ENCODE data around the gene JHY. TPM values are rescaled to one million over a fixed set of nuclear protein-coding genes. Genes with fewer than 3 reads are reported as not detected.
"Not testable (repeated sequence)": the region's sequence is repeated elsewhere in the genome, so short reads cannot be mapped to it uniquely, and the experiment has no call there.

The JHY gene
- polyA plus RNA-seq, 1 of the 3 experiments (the other 2 are of a cell fraction) = 2.9 TPM

DNA sequence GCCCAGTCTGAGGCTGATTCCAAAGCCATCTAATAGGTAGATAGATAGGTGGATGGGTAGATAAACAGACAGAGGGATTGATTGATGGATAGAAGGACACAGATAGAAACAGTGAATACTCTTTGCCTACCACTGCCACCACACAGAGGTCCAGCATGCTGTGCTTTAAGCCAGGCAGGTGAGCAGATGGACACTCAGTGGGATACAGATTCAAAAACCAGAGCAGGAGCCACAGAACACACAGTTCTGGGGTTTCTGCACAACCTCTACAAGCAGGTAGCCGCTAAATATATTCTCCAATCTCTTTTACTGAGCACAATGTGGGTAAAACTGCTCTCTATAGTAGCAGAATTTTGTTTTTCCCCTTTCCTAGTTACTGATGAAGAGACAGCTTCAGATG is 20.5 kb upstream of the JHY start:
- no peak overlapping the region for H2AFZ ChIP-seq (ENCODE audit: low read depth)
- H3K36me3 ChIP-seq (replicated peaks in 1 of 2; ENCODE audit: control insufficient read depth in 1 of 2, insufficient read depth in 2 of 2, low read length in 1 of 2) = no peaks in the 10 kb centered on the region
- no peak overlapping the region for H3K4me3 ChIP-seq (ENCODE audit: low read depth in 2 of 2, low read length in 1 of 2)
- H3F3A ChIP-seq (replicated peaks; ENCODE audit: insufficient read depth) = peaks cover 2% of the 10 kb centered on the region
- CTCF ChIA-PET = interaction anchor here (1.5 to 22.4 kb wide), 9 partner anchors 8 to 281 kb away, joined by 3 to 409 read pairs (median 20); no protein-coding TSS in a partner anchor
- no peaks in the 10 kb centered on the region for H3K9me3 ChIP-seq
- H3K79me2 ChIP-seq (ENCODE audit: insufficient read depth) = no peaks in the 10 kb centered on the region
- H3K27me3 ChIP-seq (ENCODE audit: insufficient read depth) = no peaks in the 10 kb centered on the region
- POLR2A ChIA-PET = no interaction called here
- TF ChIP-seq ELF1 (IDR thresholded peaks at IDR 0.05) = no peak
- TF ChIP-seq, protein P1, sequence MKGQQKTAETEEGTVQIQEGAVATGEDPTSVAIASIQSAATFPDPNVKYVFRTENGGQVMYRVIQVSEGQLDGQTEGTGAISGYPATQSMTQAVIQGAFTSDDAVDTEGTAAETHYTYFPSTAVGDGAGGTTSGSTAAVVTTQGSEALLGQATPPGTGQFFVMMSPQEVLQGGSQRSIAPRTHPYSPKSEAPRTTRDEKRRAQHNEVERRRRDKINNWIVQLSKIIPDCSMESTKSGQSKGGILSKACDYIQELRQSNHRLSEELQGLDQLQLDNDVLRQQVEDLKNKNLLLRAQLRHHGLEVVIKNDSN (IDR thresholded peaks at IDR 0.05; ENCODE audit: borderline replicate concordance, low read depth) = no peak
- TF ChIP-seq MXI1 (IDR thresholded peaks at IDR 0.05; ENCODE audit: low read depth, low read length) = no peak
- TF ChIP-seq FOXJ3 (CRISPR knock-in tag; IDR thresholded peaks at IDR 0.05) = no peak
- TF ChIP-seq POLR2AphosphoS5 (IDR thresholded peaks at IDR 0.05; ENCODE audit: low read depth, low read length) = no peak
- no peak for TF ChIP-seq ZBTB33 (IDR thresholded peaks at IDR 0.05; ENCODE audit: borderline replicate concordance, low read depth)
- no peak for TF ChIP-seq GATA2 (CRISPR knock-in tag; IDR thresholded peaks at IDR 0.05)
- no peak for TF ChIP-seq RAD21 (IDR thresholded peaks at IDR 0.05; ENCODE audit: low read length)
- no peak for TF ChIP-seq SMC3 (IDR thresholded peaks at IDR 0.05; ENCODE audit: low read depth, low read length)
- TF ChIP-seq MEF2A (IDR thresholded peaks at IDR 0.05; ENCODE audit: borderline replicate concordance, low read depth) = no peak
- TF ChIP-seq CHD2 (IDR thresholded peaks at IDR 0.05; ENCODE audit: low read length, partially characterized antibody) = no peak
- no peak for TF ChIP-seq TEAD4 (IDR thresholded peaks at IDR 0.05; ENCODE audit: borderline replicate concordance, insufficient read depth)
- TF ChIP-seq EZH2phosphoT487 (IDR thresholded peaks at IDR 0.05; ENCODE audit: borderline replicate concordance, low read depth) = no peak
- TF ChIP-seq, protein P2, sequence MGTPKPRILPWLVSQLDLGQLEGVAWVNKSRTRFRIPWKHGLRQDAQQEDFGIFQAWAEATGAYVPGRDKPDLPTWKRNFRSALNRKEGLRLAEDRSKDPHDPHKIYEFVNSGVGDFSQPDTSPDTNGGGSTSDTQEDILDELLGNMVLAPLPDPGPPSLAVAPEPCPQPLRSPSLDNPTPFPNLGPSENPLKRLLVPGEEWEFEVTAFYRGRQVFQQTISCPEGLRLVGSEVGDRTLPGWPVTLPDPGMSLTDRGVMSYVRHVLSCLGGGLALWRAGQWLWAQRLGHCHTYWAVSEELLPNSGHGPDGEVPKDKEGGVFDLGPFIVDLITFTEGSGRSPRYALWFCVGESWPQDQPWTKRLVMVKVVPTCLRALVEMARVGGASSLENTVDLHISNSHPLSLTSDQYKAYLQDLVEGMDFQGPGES (IDR thresholded peaks at IDR 0.05; ENCODE audit: low read depth, low read length) = no peak
- no peak overlapping the region for H3K27ac ChIP-seq (ENCODE audit: low read depth in 2 of 2, low read length in 1 of 2)
- no peak for DNase-seq
- H3K4me2 ChIP-seq = no peak overlapping the region
- H3K4me1 ChIP-seq (ENCODE audit: control insufficient read depth in 1 of 2, insufficient read depth in 2 of 2, low read depth in 1 of 2, low read length in 1 of 2) = peaks cover 0 to 2% of the 10 kb centered on the region in 2 experiments; a peak in 1 of 4 replicates
- no peaks in the 10 kb centered on the region for H3K9me2 ChIP-seq
- H4K20me1 ChIP-seq (ENCODE audit: insufficient read depth) = no peaks in the 10 kb centered on the region
- no peak overlapping the region for H3K9ac ChIP-seq
- 83% methylated on average over 1 of the region's 1 CpG for WGBS (ENCODE audit: low lambda C conversion rate)

DNA sequence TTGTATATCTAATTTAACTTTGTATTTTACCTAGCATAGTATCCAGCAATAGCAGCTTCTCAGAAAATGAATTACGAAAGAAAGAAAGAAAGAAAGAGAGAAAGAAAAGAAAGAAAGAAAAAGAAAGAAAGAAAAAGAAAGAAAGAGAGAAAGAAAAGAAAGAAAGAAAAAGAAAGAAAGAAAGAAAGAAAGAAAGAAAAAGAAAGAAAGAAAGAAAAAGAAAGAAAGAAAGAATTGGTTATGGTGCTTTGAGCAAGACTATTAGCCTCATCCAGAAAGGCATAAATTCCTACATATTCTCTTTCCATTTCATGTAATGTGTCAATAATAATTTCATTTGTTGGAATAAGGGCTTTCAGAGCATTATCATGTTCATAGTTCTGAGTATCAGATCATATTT is 19.4 kb upstream of the JHY start:
- H3K9ac ChIP-seq = not testable (repeated sequence)
- CTCF ChIA-PET = interaction anchor here (0.6 to 22.4 kb wide), 55 partner anchors 9 to 1567 kb away, joined by 3 to 409 read pairs (median 5); partner anchors contain the start of genes CRTAM and JHY

More for the DNA sequence above, 19.4 kb upstream of the JHY start:
- H3K79me2 ChIP-seq (ENCODE audit: insufficient read depth); H3K4me3 ChIP-seq (ENCODE audit: low read depth in 2 of 2, low read length in 1 of 2); H3K9me2 ChIP-seq; H3K4me1 ChIP-seq (ENCODE audit: control insufficient read depth in 1 of 2, insufficient read depth in 2 of 2, low read depth in 1 of 2, low read length in 1 of 2); DNase-seq; H3K9me3 ChIP-seq; H3K27ac ChIP-seq (ENCODE audit: low read depth in 2 of 2, low read length in 1 of 2); H3K27me3 ChIP-seq (ENCODE audit: insufficient read depth); H3K4me2 ChIP-seq; H3F3A ChIP-seq (replicated peaks; ENCODE audit: insufficient read depth); H3K36me3 ChIP-seq (replicated peaks in 1 of 2; ENCODE audit: control insufficient read depth in 1 of 2, insufficient read depth in 2 of 2, low read length in 1 of 2); H4K20me1 ChIP-seq (ENCODE audit: insufficient read depth): not testable (repeated sequence)
- POLR2A ChIA-PET = interaction anchor here (1.0 kb wide), 1 partner anchor 191 kb away, joined by 4 read pairs; no protein-coding TSS in a partner anchor
- WGBS (ENCODE audit: low lambda C conversion rate) = 34% methylated on average over 1 of the region's 1 CpG
- 0 out of 2 replicates have a peak overlapping the region, but pooled peaks have one; percentile 81 for H2AFZ ChIP-seq (ENCODE audit: low read depth)

Measured in SK-N-SH (cell line).